Endothelial cell of umbilical vein (primary cell): Measurements from ENCODE around the gene UVRAG.

Source experiments
- EZH2 ChIP-seq: IDR thresholded peaks from 2 replicates; pipeline ENCODE4 v1.6.1; 2012; ENCODE audit warnings: borderline replicate concordance, low read depth, mild to moderate bottlenecking, moderate library complexity, low read length, inconsistent platforms; ENCODE audit not compliant: severe bottlenecking
- FOS ChIP-seq: IDR thresholded peaks from 2 replicates; pipeline ENCODE4 v1.6.1; 2011; ENCODE audit warnings: mild to moderate bottlenecking, low read length, moderate library complexity, borderline replicate concordance; ENCODE audit not compliant: insufficient read depth
- JUN ChIP-seq: IDR thresholded peaks from 2 replicates; pipeline ENCODE4 v1.6.1; 2011; ENCODE audit warnings: borderline replicate concordance, low read depth; ENCODE audit not compliant: insufficient read length, insufficient read depth
- POLR2A ChIP-seq: IDR thresholded peaks from 2 replicates; pipeline ENCODE4 v1.6.1; 2012; ENCODE audit warnings: low read depth, mild to moderate bottlenecking, control low read depth, low read length
- POLR2AphosphoS5 ChIP-seq: IDR thresholded peaks from 2 replicates; pipeline ENCODE4 v1.6.1; 2012; ENCODE audit warnings: low read depth, mild to moderate bottlenecking, control low read depth, low read length, moderate library complexity; ENCODE audit not compliant: insufficient read depth
- TF ChIP-seq, protein P1 (sequence below), 2 donors: IDR thresholded peaks; 1 replicate in 1 of 2; 2 replicates in 1 of 2; pipeline ENCODE4 v1.5.1; 2011; ENCODE audit warnings: low read length in 2 of 2, mild to moderate bottlenecking in 2 of 2, moderate library complexity in 2 of 2, control low read depth in 1 of 2, inconsistent platforms in 1 of 2, low read depth in 1 of 2; ENCODE audit not compliant: insufficient read depth in 1 of 2; ENCODE audit errors: extremely low read depth in 1 of 2
- TF ChIP-seq, protein P2 (sequence below): IDR thresholded peaks from 2 replicates; pipeline ENCODE4 v1.6.1; 2011; ENCODE audit not compliant: insufficient read depth, insufficient read length

DNA sequence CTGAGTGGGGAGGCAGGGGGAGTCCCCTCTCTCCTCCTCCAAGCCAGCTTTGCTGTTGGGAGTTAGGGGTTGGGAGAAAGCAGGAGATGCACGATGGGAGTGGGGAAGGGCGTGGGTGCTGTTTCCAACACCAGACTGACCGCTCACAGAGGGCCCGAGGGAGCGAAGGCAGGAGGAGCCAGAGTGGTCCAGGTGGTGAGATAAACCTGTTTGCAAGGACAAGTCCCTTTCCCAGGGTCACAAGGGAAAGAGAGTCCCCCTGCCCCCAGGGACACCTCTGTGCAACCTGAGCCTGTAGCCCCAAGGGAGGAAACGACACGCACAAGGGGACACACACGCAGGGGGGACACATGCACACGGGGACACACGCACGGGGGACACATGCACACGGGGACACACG is 349.1 kb downstream of the UVRAG start:
- TF ChIP-seq POLR2A (no peak), EZH2 (no peak), POLR2AphosphoS5 (no peak), JUN (no peak), FOS (no peak)
- TF ChIP-seq, protein P1, sequence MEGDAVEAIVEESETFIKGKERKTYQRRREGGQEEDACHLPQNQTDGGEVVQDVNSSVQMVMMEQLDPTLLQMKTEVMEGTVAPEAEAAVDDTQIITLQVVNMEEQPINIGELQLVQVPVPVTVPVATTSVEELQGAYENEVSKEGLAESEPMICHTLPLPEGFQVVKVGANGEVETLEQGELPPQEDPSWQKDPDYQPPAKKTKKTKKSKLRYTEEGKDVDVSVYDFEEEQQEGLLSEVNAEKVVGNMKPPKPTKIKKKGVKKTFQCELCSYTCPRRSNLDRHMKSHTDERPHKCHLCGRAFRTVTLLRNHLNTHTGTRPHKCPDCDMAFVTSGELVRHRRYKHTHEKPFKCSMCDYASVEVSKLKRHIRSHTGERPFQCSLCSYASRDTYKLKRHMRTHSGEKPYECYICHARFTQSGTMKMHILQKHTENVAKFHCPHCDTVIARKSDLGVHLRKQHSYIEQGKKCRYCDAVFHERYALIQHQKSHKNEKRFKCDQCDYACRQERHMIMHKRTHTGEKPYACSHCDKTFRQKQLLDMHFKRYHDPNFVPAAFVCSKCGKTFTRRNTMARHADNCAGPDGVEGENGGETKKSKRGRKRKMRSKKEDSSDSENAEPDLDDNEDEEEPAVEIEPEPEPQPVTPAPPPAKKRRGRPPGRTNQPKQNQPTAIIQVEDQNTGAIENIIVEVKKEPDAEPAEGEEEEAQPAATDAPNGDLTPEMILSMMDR (IDR thresholded peaks at IDR 0.05; ENCODE audit: extremely low read depth in 1 of 2, insufficient read depth in 1 of 2, low read depth in 1 of 2, low read length in 2 of 2), result no peak
- TF ChIP-seq, protein P2, sequence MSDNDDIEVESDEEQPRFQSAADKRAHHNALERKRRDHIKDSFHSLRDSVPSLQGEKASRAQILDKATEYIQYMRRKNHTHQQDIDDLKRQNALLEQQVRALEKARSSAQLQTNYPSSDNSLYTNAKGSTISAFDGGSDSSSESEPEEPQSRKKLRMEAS, result no peak
